IMR-90 (cell line): ENCODE results near the gene UBE3C. TPM values are rescaled to one million over a fixed set of nuclear protein-coding genes. Genes with fewer than 3 reads are reported as not detected.

Experiments used
- ATAC-seq: fragments of 200-7000 bp; cut with Tn5 transposase; 2 replicates; pipeline ENCODE4 v1.9.1; 2020; ENCODE audit warnings: low read depth, mild to moderate bottlenecking, moderate library complexity
- BruUV-seq: library from RNA; stranded (reverse); fragments of 400-500 nt; replicated peaks from 2 replicates; lab custom pipeline; 2021; lab: Mats Ljungman, UMichigan
- CTCF ChIA-PET: fragments of 300-600 bp; formaldehyde crosslinking; extraction: SDS; loops from one replicate; lab custom pipeline; 2021; ENCODE audit warnings: antibody characterized with exemption; lab: Yijun Ruan, JAX
- POLR2A ChIA-PET: fragments of 300-600 bp; sonication (Branson Sonifier 250); formaldehyde crosslinking; loops from one replicate; lab custom pipeline; 2022; ENCODE audit warnings: antibody characterized with exemption; ENCODE audit not compliant: unreplicated experiment; lab: Charles Lee
- DNase-seq: peaks from one replicate; pipeline ENCODE4 v3.0.0; 2013
- H2AFZ ChIP-seq: replicated peaks from 2 replicates; pipeline ENCODE3; 2013; ENCODE audit warnings: low read length, mild to moderate bottlenecking; ENCODE audit not compliant: poor library complexity
- H2AK5ac ChIP-seq: 2 replicates; pipeline ENCODE4 v1.6.1; 2013; ENCODE audit warnings: low read depth, low read length, inconsistent platforms
- H2AK9ac ChIP-seq: replicated peaks from 2 replicates; pipeline ENCODE3; 2013; ENCODE audit warnings: mild to moderate bottlenecking, low read depth, low read length, moderate library complexity; ENCODE audit not compliant: poor library complexity
- H2BK120ac ChIP-seq: 2 replicates; pipeline ENCODE4 v1.6.1; 2013; ENCODE audit warnings: low read depth, low read length, inconsistent platforms
- H2BK15ac ChIP-seq: 3 replicates; pipeline ENCODE4 v1.6.1; 2013; ENCODE audit warnings: low read depth, low read length, inconsistent platforms
- H2BK20ac ChIP-seq: 2 replicates; pipeline ENCODE4 v1.6.1; 2013; ENCODE audit warnings: low read depth, mild to moderate bottlenecking, inconsistent platforms, low read length, moderate library complexity
- H2BK5ac ChIP-seq: 2 replicates; pipeline ENCODE4 v1.6.1; 2013; ENCODE audit warnings: mild to moderate bottlenecking, low read depth, low read length, inconsistent platforms; ENCODE audit not compliant: poor library complexity, severe bottlenecking
- H3K14ac ChIP-seq: replicated peaks from 2 replicates; pipeline ENCODE4 v1.6.1; 2013; ENCODE audit warnings: low read depth, low read length, inconsistent platforms
- H3K18ac ChIP-seq: 2 replicates; pipeline ENCODE4 v1.6.1; 2013; ENCODE audit warnings: low read depth, low read length, control low read depth
- H3K23ac ChIP-seq: 2 replicates; pipeline ENCODE4 v1.6.1; 2013; ENCODE audit warnings: low read depth, low read length, inconsistent platforms
- H3K27ac ChIP-seq: 2 replicates; pipeline ENCODE4 v1.5.1; 2013; ENCODE audit warnings: mild to moderate bottlenecking, control low read depth, low read length; ENCODE audit not compliant: insufficient read depth
- H3K27me3 ChIP-seq: 2 replicates; pipeline ENCODE4 v1.6.1; 2013; ENCODE audit warnings: low read length; ENCODE audit not compliant: control insufficient read depth, insufficient read depth
- H3K36me3 ChIP-seq: 2 replicates; pipeline ENCODE4 v1.6.1; 2013; ENCODE audit warnings: low read length, mixed read lengths; ENCODE audit not compliant: control insufficient read depth, insufficient read depth
- H3K4ac ChIP-seq: 2 replicates; pipeline ENCODE4 v1.6.1; 2013; ENCODE audit warnings: low read depth, low read length, inconsistent platforms
- H3K4me1 ChIP-seq: 2 replicates; pipeline ENCODE4 v1.6.1; 2013; ENCODE audit warnings: low read length, mixed read lengths; ENCODE audit not compliant: control insufficient read depth, insufficient read depth
- H3K4me2 ChIP-seq: 2 replicates; pipeline ENCODE4 v1.6.1; 2013; ENCODE audit warnings: low read depth, mild to moderate bottlenecking, control low read depth, low read length, moderate library complexity
- H3K4me3 ChIP-seq: 2 replicates; pipeline ENCODE4 v1.5.1; 2013; ENCODE audit warnings: low read depth, mild to moderate bottlenecking, control low read depth, low read length, moderate library complexity; ENCODE audit not compliant: insufficient read depth
- H3K56ac ChIP-seq: 2 replicates; pipeline ENCODE4 v1.6.1; 2013; ENCODE audit warnings: low read length, inconsistent platforms; ENCODE audit not compliant: insufficient read depth; ENCODE audit errors: extremely low read depth
- H3K79me1 ChIP-seq, 2 experiments: 2 replicates each; pipeline ENCODE4 v1.6.1; 2013; ENCODE audit warnings: low read length in 2 of 2, inconsistent platforms in 1 of 2, low read depth in 1 of 2
- H3K9ac ChIP-seq: 2 replicates; pipeline ENCODE4 v1.6.1; 2013; ENCODE audit warnings: low read depth, low read length, control low read depth
- H3K9me1 ChIP-seq: 2 replicates; pipeline ENCODE4 v1.6.1; 2013; ENCODE audit warnings: low read length, inconsistent platforms; ENCODE audit not compliant: insufficient read depth
- H3K9me3 ChIP-seq: 2 replicates; pipeline ENCODE4 v1.6.1; 2013; ENCODE audit warnings: low read length; ENCODE audit not compliant: control insufficient read depth, insufficient read depth
- H4K20me1 ChIP-seq: 2 replicates; pipeline ENCODE4 v1.6.1; 2013; ENCODE audit warnings: low read length, inconsistent platforms; ENCODE audit not compliant: insufficient read depth
- H4K5ac ChIP-seq: 2 replicates; pipeline ENCODE4 v1.6.1; 2013; ENCODE audit warnings: mild to moderate bottlenecking, low read depth, low read length, control low read depth
- H4K8ac ChIP-seq, 2 experiments: 2 replicates each; pipeline ENCODE4 v1.6.1; 2013; ENCODE audit warnings: low read depth in 2 of 2, low read length in 2 of 2, control low read depth in 1 of 2, inconsistent platforms in 1 of 2
- H4K91ac ChIP-seq: 2 replicates; pipeline ENCODE4 v1.6.1; 2013; ENCODE audit warnings: low read depth, low read length, inconsistent platforms; ENCODE audit not compliant: insufficient read depth
- BHLHE40 ChIP-seq: fragments of 150-350 bp; IDR thresholded peaks from 2 replicates; pipeline ENCODE4 v1.6.1; 2016; ENCODE audit warnings: mild to moderate bottlenecking, low read depth, low read length
- CEBPB ChIP-seq: IDR thresholded peaks from 2 replicates; pipeline ENCODE4 v1.6.1; 2012; ENCODE audit warnings: low read depth, low read length, improper control_type of control experiment
- CTCF ChIP-seq: conservative IDR thresholded peaks from 2 replicates; pipeline ENCODE4 v1.5.1; 2012; ENCODE audit warnings: mild to moderate bottlenecking, low read depth, low read length, improper control_type of control experiment
- MAFK ChIP-seq: IDR thresholded peaks from 2 replicates; pipeline ENCODE4 v1.6.1; 2012; ENCODE audit warnings: low read depth, low read length, improper control_type of control experiment
- RCOR1 ChIP-seq: IDR thresholded peaks from 2 replicates; pipeline ENCODE4 v1.6.1; 2012; ENCODE audit warnings: mild to moderate bottlenecking, low read length, improper control_type of control experiment; ENCODE audit not compliant: insufficient replicate concordance
- RFX5 ChIP-seq: IDR thresholded peaks from 2 replicates; pipeline ENCODE4 v1.8.0; 2012; ENCODE audit warnings: low read depth, mild to moderate bottlenecking, low read length, moderate library complexity
- SMC3 ChIP-seq: fragments of 150-350 bp; IDR thresholded peaks from 2 replicates; pipeline ENCODE4 v1.6.1; 2016; ENCODE audit warnings: low read depth, mild to moderate bottlenecking, antibody characterized with exemption, low read length, moderate library complexity
- USF2 ChIP-seq: fragments of 150-350 bp; IDR thresholded peaks from 2 replicates; pipeline ENCODE4 v1.6.1; 2017; ENCODE audit warnings: mild to moderate bottlenecking, antibody characterized with exemption, low read length, low read depth
- WGBS, 2 experiments: methylation state at CpG; one replicate each; pipeline versions ENCODE4 v1.1.5 to v1.1.7; 2013; ENCODE audit warnings: missing lambda C conversion rate in 2 of 2; ENCODE audit not compliant: insufficient read length in 1 of 2; ENCODE audit errors: extremely low coverage in 2 of 2; 5-methylcytosine and 5-hydroxymethylcytosine counted together
- dilution Hi-C: fragments of 300-500 bp; cut with HindIII; formaldehyde crosslinking; loops from one replicate; pipeline ENCODE4 v1.14.3; 2018; ENCODE audit warnings: low sequenced_read_pairs; ENCODE audit not compliant: unreplicated experiment
- in situ Hi-C: fragments of 300-500 bp; cut with MboI; formaldehyde crosslinking; loops from 3 replicates; pipeline ENCODE4 v1.14.3; 2019; ENCODE audit warnings: low sequenced_read_pairs, inconsistent platforms, mixed read lengths
- intact Hi-C: fragments of 100-400 bp; cut with micrococcal nuclease; formaldehyde crosslinking; loops from 2 replicates; pipeline ENCODE4 v1.10.0; 2022
- polyA plus RNA-seq, 3 experiments: library from polyadenylated mRNA; depleted of rRNA; stranded (reverse); fragments of >200 nt; gene quantifications; 2 replicates each; pipeline ENCODE4 v1.2.3, GENCODE V29; 2012; ENCODE audit warnings: low replicate concordance in 1 of 3
- total RNA-seq: library from RNA; depleted of rRNA; stranded (reverse); fragments of >200 nt; gene quantifications from 2 replicates; pipeline ENCODE4 v1.2.3, GENCODE V29; 2012

The UBE3C gene
- total and polyA plus RNA-seq, 2 of the 4 experiments (the other 2 are of a cell fraction) = 43.0 to 60.6 TPM

- Histone ChIP-seq H3K27me3 (no peaks in the 10 kb centered on the region; the same call in 1 of the 2 replicates), H2AFZ (no peak overlapping the region), H4K8ac (no peak overlapping the region), H2AK9ac (no peak overlapping the region), H2AK5ac (no peak overlapping the region), H2BK120ac (no peak overlapping the region), H4K91ac (no peak overlapping the region), H3K56ac (no peak overlapping the region), H3K79me1 (no peaks in the 10 kb centered on the region), H3K4ac (no peak overlapping the region), H3K9me1 (no peaks in the 10 kb centered on the region), H3K9ac (no peak overlapping the region), H3K4me3 (no peak overlapping the region), H3K4me2 (no peak overlapping the region), H3K14ac (no peak overlapping the region), H4K20me1 (no peaks in the 10 kb centered on the region), H3K23ac (no peak overlapping the region), H3K18ac (no peak overlapping the region), H2BK5ac (no peak overlapping the region), H2BK20ac (no peak overlapping the region), H3K27ac (no peak overlapping the region), H3K9me3 (peaks cover 5% of the 10 kb centered on the region; the same call in 1 of the 2 replicates), H3K36me3 (no peaks in the 10 kb centered on the region), H2BK15ac (no peak overlapping the region), H3K4me1 (no peaks in the 10 kb centered on the region), H4K5ac (no peak overlapping the region)
- ChIA-PET POLR2A (no interaction called here), CTCF (no interaction called here)
- no TSS peak for BruUV-seq
- dilution Hi-C loops (no loop called here), in situ Hi-C loops (no loop called here), intact Hi-C loops (no loop called here)
- DNase-seq (no peak), ATAC-seq (no peak)
- WGBS, 2 experiments = 67% methylated on average over 1 of the region's 6 CpGs; no CpG with 5 or more reads in 1 of the 2 experiments
- TF ChIP-seq CEBPB (no peak), MAFK (no peak), SMC3 (no peak), RFX5 (no peak), BHLHE40 (no peak), RCOR1 (no peak), USF2 (no peak), CTCF (no peak)
Measured at GRCh38 chr7:157097569-157097968, 41.2 kb upstream of the UBE3C start.
